B cell (primary cell): Measurements from ENCODE around the gene HMX3.

Experiments
- EZH2 ChIP-seq: IDR thresholded peaks from 2 replicates; pipeline ENCODE4 v1.6.1; 2012; ENCODE audit warnings: borderline replicate concordance, low read depth, mild to moderate bottlenecking, moderate library complexity, low read length; ENCODE audit not compliant: insufficient read depth, poor library complexity, severe bottlenecking
- TF ChIP-seq, protein P1 (sequence below): fragments of 200-600 bp; IDR thresholded peaks from one replicate; pipeline ENCODE4 v1.8.0; 2022; ENCODE audit warnings: antibody characterized with exemption, mild to moderate bottlenecking

DNA sequence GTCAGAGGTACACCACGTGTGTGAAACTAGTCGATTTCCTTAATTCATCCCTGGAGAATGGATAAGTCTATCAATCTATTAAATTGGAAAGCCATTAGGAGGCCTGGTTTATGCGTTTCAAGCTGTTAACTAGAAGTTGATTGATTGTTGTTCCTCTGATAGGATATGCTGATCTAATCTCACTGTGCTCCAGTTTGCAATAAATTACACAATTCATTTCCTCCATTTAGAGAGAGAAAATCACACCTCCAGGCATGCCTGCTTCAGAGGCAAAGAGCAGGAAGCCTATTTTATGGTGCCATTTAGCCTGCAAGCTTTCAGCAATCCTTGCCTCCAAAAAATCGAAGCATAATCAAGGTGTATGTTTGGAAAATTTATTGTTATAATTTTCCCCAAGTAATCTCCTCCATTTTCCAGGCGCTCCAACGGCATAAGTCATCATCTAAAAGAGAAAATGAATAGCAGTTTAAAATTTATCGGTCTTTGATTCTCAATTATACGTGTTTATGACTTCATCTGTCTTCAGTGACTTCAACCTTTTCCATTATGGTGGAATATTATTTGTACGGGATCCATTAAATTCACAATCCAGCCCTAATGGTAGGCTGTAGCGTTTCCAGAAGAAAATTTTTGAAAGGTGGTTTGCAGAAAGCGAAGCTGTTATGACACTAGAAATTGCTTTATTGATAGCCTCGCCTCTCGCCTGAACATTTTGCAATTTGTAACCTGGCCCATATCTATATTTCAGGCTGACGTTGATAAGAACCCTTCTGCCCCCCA lies 42.9 kb upstream of the HMX3 start:
- no peak for TF ChIP-seq EZH2
- TF ChIP-seq, protein P1, sequence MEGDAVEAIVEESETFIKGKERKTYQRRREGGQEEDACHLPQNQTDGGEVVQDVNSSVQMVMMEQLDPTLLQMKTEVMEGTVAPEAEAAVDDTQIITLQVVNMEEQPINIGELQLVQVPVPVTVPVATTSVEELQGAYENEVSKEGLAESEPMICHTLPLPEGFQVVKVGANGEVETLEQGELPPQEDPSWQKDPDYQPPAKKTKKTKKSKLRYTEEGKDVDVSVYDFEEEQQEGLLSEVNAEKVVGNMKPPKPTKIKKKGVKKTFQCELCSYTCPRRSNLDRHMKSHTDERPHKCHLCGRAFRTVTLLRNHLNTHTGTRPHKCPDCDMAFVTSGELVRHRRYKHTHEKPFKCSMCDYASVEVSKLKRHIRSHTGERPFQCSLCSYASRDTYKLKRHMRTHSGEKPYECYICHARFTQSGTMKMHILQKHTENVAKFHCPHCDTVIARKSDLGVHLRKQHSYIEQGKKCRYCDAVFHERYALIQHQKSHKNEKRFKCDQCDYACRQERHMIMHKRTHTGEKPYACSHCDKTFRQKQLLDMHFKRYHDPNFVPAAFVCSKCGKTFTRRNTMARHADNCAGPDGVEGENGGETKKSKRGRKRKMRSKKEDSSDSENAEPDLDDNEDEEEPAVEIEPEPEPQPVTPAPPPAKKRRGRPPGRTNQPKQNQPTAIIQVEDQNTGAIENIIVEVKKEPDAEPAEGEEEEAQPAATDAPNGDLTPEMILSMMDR = no peak
